Common myeloid progenitor, CD34-positive (primary cell): ENCODE measurements around the gene MCRS1.

ENCODE experiments used
- CTCF ChIA-PET: fragments of 350-600 bp; sonication (Branson Sonifier 250); formaldehyde crosslinking; loops from one replicate; lab custom pipeline; 2021; ENCODE audit warnings: antibody characterized with exemption; lab: Charles Lee
- POLR2A ChIA-PET: fragments of 350-600 bp; sonication (Branson Sonifier 250); formaldehyde crosslinking; loops from one replicate; lab custom pipeline; 2021; ENCODE audit warnings: antibody characterized with exemption; lab: Charles Lee
- DNase-seq, 3 donors: peaks; one replicate each; pipeline versions ENCODE4 v3.0.0 to v3.0.0-alpha.2; 2013
- H3K27ac ChIP-seq, 2 experiments: 1 replicate in 1 of 2; 2 replicates in 1 of 2; pipeline ENCODE4 v1.7.0; 2013; ENCODE audit warnings: inconsistent platforms in 2 of 2, low read length in 2 of 2, mild to moderate bottlenecking in 2 of 2, low read depth in 1 of 2, moderate library complexity in 1 of 2; ENCODE audit not compliant: severe bottlenecking in 2 of 2, insufficient read depth in 1 of 2, poor library complexity in 1 of 2
- H3K27me3 ChIP-seq, 5 experiments: replicated peaks in 2 of 5; 1 replicate in 3 of 5; 2 replicates in 2 of 5; pipeline versions ENCODE4 v1.6.1 to v1.7.0; 2013; ENCODE audit warnings: low read length in 4 of 5, mild to moderate bottlenecking in 2 of 5, moderate library complexity in 2 of 5, inconsistent platforms in 1 of 5; ENCODE audit not compliant: insufficient read depth in 5 of 5, control insufficient read depth in 4 of 5
- H3K36me3 ChIP-seq, 4 experiments: 1 replicate in 2 of 4; 2 replicates in 2 of 4; pipeline versions ENCODE4 v1.6.1 to v1.7.0; 2013; ENCODE audit warnings: low read length in 3 of 4, control low read depth in 1 of 4, mild to moderate bottlenecking in 1 of 4; ENCODE audit not compliant: control insufficient read depth in 4 of 4, insufficient read depth in 4 of 4
- H3K4me1 ChIP-seq, 4 experiments: 1 replicate in 3 of 4; 2 replicates in 1 of 4; pipeline versions ENCODE4 v1.6.1 to v1.7.1; 2013; ENCODE audit warnings: low read length in 3 of 4, mild to moderate bottlenecking in 3 of 4, control low read depth in 1 of 4, inconsistent platforms in 1 of 4, moderate library complexity in 1 of 4; ENCODE audit not compliant: control insufficient read depth in 4 of 4, insufficient read depth in 4 of 4; ENCODE audit errors: control extremely low read depth in 1 of 4
- H3K4me3 ChIP-seq, 7 experiments: 1 replicate in 4 of 7; 2 replicates in 3 of 7; pipeline versions ENCODE4 v1.5.1 to v1.7.0; 2013; ENCODE audit warnings: mild to moderate bottlenecking in 7 of 7, low read length in 6 of 7, moderate library complexity in 6 of 7, inconsistent platforms in 2 of 7, low read depth in 2 of 7, control low read depth in 1 of 7; ENCODE audit not compliant: insufficient read depth in 4 of 7, control insufficient read depth in 1 of 7; ENCODE audit errors: extremely low read depth in 1 of 7
- H3K9me3 ChIP-seq, 5 experiments: 1 replicate in 4 of 5; 2 replicates in 1 of 5; pipeline versions ENCODE4 v1.6.1 to v1.7.1; 2013; ENCODE audit warnings: low read length in 4 of 5, mild to moderate bottlenecking in 2 of 5, inconsistent platforms in 1 of 5, low read depth in 1 of 5, moderate library complexity in 1 of 5; ENCODE audit not compliant: control insufficient read depth in 4 of 5, insufficient read depth in 2 of 5; ENCODE audit errors: control extremely low read depth in 1 of 5
- WGBS: methylation state at CpG from one replicate; pipeline ENCODE4 v1.1.5; 2013; ENCODE audit not compliant: insufficient coverage; 5-methylcytosine and 5-hydroxymethylcytosine counted together

Gene MCRS1

DNA sequence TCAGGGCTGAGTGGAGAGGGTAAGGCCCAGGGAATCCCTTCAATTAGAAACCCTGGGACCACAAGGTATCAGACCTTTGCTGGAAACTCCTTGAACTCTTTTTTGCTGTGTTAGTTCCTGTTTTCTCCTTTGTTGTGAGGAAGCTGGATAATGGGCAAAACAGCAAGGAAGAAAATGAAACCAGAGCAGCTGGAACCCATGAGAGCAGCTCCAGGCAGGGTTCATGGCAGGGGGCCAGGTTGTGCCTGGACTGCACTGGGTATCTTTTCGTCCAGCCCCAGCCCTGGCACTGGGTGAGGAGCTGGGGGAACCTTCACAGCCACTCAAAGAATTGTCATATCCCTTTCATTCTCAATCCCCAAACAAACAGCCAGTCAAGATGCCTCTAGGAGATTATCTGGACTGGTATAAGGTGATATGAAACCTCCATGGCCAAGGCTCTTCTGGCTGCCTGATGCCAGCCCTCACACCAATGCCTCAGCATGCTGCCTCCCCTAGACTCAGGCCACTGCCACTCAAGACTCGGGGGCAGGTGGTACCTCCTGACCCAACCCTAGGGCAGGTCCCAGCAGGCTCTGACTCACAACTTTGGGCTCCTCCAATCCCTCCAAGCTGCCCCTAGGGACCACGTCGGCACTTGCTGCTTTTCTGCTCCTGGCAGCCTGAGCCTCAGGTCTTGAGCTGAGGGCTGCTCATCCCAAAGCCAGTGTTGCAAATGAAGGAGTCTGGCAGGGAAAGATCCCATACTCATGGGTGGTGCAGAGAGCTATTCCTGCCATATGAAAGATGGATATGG, 21.0 kb upstream of the MCRS1 start:
- POLR2A ChIA-PET, result interaction anchor here (1.4 kb wide), 1 partner anchor 34 kb away, joined by 3 read pairs; no protein-coding TSS in a partner anchor
- WGBS, result 93% methylated on average over 3 of the region's 4 CpGs
- Histone ChIP-seq H3K4me3 (no peak overlapping the region), H3K4me1 (peaks cover 0 to 9% (median 3%) of the 10 kb centered on the region in 4 experiments), H3K36me3 (peaks cover 4 to 41% (median 16%) of the 10 kb centered on the region in 4 experiments), H3K27me3 (no peaks in the 10 kb centered on the region), H3K27ac (peak overlapping the region in 1 of 2 experiments; percentile 11), H3K9me3 (peaks cover 0 to 19% (median 6%) of the 10 kb centered on the region in 5 experiments)
- CTCF ChIA-PET, result interaction anchor here (1.0 to 2.0 kb wide), 8 partner anchors 8 to 48 kb away, joined by 3 to 8 read pairs (median 4); partner anchors contain the start of gene PRPF40B
- peak in 2 of 3 donors; percentile 5 to 13 for DNase-seq

DNA sequence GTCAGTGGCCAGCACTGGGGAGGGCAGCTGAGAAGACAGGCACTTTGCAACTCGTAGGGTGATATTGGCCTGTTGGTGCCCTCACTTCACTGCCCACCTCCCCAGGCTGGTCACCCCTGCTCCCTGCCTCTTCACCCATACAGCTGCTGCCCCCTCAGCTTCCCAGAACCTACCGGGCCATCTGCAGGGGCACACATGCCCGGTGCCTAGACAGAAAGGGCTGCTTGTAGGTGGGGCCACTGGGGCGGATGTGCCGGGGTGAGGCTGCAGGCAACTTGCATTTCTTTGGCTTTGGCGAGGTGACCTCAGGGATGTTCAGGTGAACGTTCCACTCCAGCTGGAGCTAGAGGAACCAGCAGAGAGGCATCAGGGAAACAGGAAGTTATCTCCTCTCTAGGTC, 20.3 kb upstream of the MCRS1 start:
- no peak overlapping the region for H3K4me3 ChIP-seq
- H3K9me3 ChIP-seq, result peaks cover 0 to 19% (median 6%) of the 10 kb centered on the region in 5 experiments
- H3K4me1 ChIP-seq, result peaks cover 0 to 9% (median 3%) of the 10 kb centered on the region in 4 experiments
- H3K27me3 ChIP-seq, result no peaks in the 10 kb centered on the region
- POLR2A ChIA-PET, result interaction anchor here (1.4 kb wide), 1 partner anchor 34 kb away, joined by 3 read pairs; no protein-coding TSS in a partner anchor
- H3K36me3 ChIP-seq, result peaks cover 4 to 48% (median 22%) of the 10 kb centered on the region in 4 experiments
- no peak for DNase-seq
- WGBS, result 93% methylated on average over 7 of the region's 7 CpGs
- H3K27ac ChIP-seq, result no peak overlapping the region
- CTCF ChIA-PET, result interaction anchor here (1.1 to 2.0 kb wide), 7 partner anchors 8 to 49 kb away, joined by 3 to 8 read pairs (median 5); partner anchors contain the start of gene PRPF40B

DNA sequence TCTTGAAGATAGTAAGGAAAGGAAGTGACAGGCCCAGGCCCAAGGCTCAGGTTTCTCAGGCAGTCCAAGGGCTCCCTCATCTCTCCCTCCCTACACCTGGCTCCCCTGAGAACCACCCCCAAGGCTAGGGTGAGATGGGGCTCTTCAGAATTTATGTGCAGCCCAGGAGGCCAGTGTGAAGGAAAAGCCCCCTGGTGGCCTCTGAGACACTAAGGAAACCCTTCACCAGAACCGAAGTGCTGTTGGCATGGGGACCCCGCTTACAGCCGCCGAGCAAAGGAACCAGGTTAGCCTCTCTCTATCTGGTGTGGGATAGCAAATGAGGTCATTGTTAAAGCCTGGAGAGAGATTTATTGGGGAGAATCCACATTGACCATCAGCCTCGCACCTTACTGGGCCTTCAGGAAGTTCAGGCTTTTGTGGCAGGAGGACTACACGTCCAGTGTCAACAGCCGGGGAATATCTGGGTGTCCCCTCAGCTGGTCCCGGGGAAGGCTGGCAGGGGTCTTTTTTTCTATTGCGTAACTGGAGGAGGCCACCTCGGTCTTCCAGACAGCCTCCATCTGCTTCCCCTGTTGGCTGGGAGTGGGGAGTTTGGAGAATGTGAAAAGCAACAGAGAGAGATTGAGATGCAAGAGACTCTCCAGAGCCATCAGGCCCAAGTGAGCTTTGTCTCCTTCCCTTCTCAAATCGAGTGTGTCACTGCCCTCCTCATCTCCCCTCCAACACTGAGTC, 19.4 kb upstream of the MCRS1 start:
- ChIA-PET POLR2A (interaction anchor here (0.6 kb wide), 1 partner anchor 73 kb away, joined by 5 read pairs; no protein-coding TSS in a partner anchor), CTCF (interaction anchor here (1.5 kb wide), 1 partner anchor 15 kb away, joined by 5 read pairs; no protein-coding TSS in a partner anchor)
- Histone ChIP-seq H3K36me3 (peaks cover 4 to 48% (median 23%) of the 10 kb centered on the region in 4 experiments), H3K27ac (no peak overlapping the region), H3K9me3 (peaks cover 0 to 13% (median 6%) of the 10 kb centered on the region in 5 experiments), H3K27me3 (no peaks in the 10 kb centered on the region), H3K4me1 (peaks cover 0 to 9% (median 3%) of the 10 kb centered on the region in 4 experiments), H3K4me3 (no peak overlapping the region)
- DNase-seq, result peak in 2 of 3 donors; percentile 19 to 25
- 91% methylated on average over 10 of the region's 11 CpGs for WGBS

DNA sequence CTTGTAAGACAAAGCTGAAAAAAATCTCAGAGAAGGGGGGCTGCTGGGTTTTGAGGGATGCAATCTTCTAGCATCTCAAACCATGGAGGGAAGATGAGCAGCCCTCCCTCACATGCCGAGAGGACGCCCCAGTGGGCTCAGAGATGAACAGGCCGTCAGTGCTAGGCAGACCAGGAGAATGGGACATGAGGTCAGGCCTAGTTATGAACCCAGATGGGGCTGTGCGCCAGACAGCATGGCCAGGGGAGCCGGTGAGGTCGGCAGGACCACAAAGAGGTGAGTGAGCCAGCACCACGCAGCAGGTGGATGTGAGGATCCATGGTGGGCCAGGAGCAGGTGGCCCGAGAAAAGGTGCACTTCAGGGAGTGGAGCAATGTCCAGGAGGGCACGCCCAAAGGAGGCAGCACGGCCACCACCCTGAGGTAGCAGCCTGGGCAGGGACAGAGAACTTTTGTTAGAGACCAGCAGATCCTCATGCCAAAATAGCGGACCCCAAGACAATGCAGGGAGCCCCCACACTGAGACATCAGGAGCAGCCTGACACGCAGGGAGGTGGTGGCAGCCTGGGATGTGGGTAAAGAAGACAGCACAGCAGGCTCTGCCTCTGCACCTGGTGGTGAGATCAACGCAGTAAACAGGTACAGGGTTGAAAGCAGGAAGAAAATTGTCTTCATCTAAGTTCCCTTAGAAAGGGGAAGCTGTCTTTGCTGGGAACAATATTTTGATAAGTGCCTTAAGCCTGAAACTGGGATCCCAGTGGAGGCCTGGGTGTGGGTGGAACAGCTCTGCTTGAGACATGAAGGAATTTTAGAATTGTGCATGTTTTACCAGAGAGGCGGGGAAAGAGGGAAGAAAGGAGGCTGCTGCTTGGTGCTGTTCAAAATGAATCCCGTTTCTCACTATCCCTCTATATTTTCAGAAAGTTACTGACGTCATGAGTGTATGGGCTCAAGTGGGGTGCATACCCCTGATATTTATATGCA, 17.8 kb upstream of the MCRS1 start:
- DNase-seq, result no peak
- Histone ChIP-seq H3K4me1 (peaks cover 0 to 9% (median 3%) of the 10 kb centered on the region in 4 experiments), H3K27ac (no peak overlapping the region), H3K36me3 (peaks cover 2 to 36% (median 19%) of the 10 kb centered on the region in 4 experiments), H3K27me3 (no peaks in the 10 kb centered on the region), H3K4me3 (no peak overlapping the region), H3K9me3 (peaks cover 0 to 4% (median 0%) of the 10 kb centered on the region in 5 experiments)
- ChIA-PET CTCF (interaction anchor here (1.4 to 11.2 kb wide), 2 partner anchors 15 to 30 kb away, joined by 4 to 223 read pairs; no protein-coding TSS in a partner anchor), POLR2A (no interaction called here)
- 94% methylated on average over 13 of the region's 16 CpGs for WGBS

DNA sequence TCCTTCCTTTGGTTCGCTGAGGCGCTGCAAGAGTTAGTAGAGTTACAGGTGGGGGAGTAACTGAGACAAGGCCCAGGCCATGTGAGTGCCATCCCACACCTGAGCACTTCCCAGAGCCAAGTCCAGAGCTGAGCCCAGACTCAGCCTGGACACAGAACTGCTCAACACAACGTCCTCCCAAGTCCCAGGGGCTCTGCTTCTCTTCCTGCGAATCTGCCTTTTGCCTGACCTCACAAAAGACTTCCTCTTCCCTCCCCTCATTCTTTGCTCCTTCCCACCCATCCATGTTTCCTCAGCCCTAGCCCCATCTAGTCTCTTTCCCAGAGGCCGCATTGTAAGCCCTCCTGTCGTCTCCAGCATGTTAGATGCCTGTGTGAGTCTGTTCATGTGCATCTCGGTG, 16.6 kb upstream of the MCRS1 start:
- DNase-seq, result no peak
- H3K4me3 ChIP-seq, result no peak overlapping the region
- H3K36me3 ChIP-seq, result peaks cover 2 to 32% (median 18%) of the 10 kb centered on the region in 4 experiments
- no peaks in the 10 kb centered on the region for H3K9me3 ChIP-seq
- peaks cover 0 to 9% (median 3%) of the 10 kb centered on the region in 4 experiments for H3K4me1 ChIP-seq
- CTCF ChIA-PET, result interaction anchor here (1.1 to 11.2 kb wide), 4 partner anchors 14 to 238 kb away, joined by 3 to 223 read pairs (median 6); partner anchors contain the start of genes DNAJC22 and PRPF40B
- POLR2A ChIA-PET, result no interaction called here
- H3K27ac ChIP-seq, result no peak overlapping the region
- 90% methylated on average over 5 of the region's 7 CpGs for WGBS
- no peaks in the 10 kb centered on the region for H3K27me3 ChIP-seq
